NCI-H82 treated with DMSO at 0.1 percent for 48 hours (cell line): Measurements from ENCODE around the gene DLST.

ENCODE experiments used
- DNase-seq: peaks from one replicate; lab custom pipeline; 2025; ENCODE audit not compliant: unreplicated experiment; lab: John Stamatoyannopoulos, UW

The DLST gene

DNA sequence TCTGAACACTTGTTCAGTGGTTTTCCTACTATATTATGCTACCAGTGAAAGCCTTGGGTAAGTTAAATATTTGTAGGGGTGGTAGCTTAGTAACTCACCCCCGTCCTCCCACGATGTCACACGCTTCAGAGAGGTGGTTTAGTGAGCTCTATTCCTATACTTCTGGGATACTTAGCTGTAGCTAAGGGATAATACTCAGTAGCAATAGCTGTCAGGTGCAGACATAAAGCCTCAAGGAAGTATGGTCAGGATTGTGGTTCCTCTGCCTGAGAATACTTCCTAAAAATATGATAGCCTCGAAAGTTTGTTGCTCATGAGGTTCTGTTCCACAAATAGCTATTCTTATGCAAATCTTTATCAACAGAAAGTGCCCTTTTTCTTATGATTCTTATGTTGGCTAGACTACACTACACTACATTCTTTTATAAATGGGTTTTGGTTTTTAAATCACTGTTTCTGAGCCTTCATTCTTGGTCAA lies 11.9 kb downstream of the DLST start:
- DNase-seq, result no peak

DNA sequence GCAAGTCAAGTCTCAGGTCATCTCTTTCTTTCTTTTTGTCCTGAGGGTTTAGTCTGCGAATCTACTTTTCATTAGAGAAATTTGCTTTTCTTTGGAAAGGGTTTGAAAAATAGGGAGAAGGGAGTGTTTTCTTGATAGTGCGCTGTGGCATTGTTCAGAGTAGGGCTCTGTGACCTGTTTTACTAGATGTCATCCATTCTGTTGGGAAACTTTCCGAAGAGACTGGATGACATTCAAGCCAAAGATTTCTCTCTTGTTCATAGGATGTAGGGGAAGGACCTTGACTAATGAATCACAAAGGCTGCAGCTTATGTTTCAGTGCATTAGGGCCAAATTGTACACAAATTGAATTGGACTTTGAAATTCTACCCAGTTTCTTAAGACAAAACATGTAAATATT lies 14.7 kb downstream of the DLST start:
- no peak for DNase-seq

DNA sequence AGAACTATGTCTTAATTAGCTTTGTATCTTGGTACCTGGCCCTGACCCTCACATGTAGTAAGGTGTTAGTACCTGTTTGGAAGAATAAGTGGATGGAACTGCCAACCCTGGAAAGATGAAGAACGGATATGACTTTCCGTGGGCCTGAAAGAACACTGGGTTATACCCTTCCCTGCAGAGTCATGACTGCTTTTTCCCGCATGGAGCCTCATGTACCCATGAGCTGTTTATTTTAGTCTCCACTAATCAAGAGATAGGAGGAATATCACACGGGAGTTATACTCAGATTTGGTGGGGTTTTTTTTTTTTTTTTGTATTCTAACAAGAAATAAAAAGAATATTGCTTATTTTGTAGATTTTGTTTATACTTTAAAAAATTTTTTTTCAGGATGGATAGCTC lies 15.9 kb downstream of the DLST start:
- DNase-seq, result no peak

DNA sequence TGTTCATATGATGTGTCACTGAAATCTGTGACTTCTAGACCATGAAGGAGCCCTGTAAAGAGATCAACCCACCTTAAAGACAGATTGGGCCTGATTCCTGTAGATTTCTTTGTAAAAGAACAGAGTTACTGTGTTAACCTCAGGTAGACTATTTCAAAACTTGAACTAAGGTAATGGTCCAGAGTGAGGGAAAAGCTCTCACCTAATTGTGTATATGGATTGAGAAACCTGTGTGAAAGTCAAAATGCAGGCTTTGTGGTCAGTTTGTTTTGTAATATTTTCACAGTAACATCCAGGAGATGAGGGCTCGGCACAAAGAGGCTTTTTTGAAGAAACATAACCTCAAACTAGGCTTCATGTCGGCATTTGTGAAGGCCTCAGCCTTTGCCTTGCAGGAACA lies 16.4 kb downstream of the DLST start:
- no peak for DNase-seq

DNA sequence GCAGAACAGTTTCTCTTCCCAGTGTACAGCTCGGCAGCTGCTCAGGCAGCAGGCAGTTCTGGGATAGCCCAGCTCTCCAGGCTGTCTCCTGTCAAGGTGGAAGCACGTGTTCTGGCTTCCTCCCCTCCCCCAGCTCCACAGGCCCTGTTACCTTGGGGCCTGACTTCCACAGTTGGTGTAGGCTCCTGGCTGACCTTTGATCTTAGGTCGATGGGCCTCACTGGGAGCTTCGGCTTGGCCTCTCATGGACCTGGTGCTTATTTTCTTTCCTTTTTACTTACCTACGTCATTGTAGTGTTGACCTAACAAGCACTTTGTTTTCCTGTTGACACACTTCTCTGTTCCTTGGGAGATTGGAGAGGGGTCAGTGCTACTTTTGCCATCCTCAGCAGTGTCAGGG lies 17.0 kb downstream of the DLST start:
- no peak for DNase-seq

DNA sequence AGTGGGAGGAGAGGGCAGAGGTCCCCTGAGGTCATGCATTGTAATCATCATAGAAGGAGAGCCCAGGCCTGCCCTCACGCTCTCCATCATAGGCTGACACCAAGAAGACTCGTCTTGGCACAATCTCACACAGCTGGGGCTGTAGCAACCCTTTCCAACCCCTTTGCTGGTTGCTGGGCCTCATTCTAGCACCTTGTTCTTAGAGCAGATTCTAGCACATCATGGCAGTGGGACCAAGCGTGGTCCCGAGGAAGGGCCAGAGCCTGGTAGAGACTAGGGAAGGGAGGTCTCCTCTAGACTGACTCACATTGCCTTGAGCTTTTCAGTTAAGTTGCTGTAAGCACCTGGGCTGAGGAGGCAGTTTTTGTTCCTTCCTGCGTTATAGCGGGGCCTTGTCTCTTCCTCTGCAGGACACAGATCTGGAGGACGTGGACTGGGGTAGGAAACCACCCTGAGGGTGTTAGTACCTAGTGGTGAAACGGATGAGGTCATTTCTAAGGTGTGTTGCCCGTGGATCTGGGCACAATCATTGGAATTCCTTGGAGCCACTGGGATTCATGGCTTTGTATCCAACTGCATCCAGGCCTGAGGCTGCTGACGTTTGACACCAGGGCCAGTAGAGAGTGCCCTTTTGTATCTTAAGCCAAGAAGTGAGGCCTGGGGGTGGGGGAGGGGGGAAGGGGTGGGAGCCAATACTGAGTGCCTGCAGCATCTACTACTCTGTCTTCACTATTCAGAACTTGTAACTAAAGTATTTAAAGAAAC lies 21.4 kb downstream of the DLST start:
- no peak for DNase-seq

DNA sequence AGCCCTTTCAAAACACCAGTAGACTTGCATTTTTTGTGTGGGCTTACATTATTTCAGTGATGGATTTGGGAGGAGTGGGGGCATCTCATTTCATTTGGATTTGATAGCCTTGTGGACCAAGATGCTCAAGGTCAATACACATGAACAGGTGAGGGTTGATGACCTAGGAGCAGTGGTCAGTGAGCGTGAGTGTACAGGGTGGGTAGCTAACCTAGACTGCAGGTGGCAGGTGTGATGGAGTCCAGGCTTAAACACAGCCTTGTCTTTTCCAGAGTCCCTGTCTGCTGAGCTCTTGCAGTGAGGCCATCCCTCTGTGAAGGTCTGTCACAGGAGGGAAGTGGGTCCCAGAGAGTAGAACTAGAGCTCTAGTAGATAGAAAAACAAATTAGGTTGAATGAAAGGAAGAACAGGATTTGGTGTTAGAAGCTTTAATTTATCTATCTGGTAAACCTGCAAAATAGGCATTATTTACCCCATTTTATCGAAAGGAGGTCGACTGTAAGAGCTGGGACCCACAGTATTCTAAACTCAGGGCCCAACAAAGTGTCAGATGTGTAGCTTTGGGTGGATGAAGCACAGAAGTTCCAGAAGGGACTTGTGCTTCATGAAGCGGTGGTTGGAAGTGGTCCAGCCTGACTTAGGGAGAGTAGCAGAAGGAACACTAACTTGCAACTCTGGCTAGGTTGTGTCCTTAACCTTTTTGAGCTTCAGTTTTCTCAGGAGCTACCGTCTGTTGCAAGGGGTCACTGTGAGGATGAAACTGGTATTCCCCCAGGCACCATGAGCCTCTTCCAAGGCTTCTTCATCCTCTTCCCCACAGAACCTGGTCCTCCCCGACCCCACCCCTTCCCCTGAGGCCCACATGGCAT lies 23.2 kb downstream of the DLST start:
- no peak for DNase-seq

DNA sequence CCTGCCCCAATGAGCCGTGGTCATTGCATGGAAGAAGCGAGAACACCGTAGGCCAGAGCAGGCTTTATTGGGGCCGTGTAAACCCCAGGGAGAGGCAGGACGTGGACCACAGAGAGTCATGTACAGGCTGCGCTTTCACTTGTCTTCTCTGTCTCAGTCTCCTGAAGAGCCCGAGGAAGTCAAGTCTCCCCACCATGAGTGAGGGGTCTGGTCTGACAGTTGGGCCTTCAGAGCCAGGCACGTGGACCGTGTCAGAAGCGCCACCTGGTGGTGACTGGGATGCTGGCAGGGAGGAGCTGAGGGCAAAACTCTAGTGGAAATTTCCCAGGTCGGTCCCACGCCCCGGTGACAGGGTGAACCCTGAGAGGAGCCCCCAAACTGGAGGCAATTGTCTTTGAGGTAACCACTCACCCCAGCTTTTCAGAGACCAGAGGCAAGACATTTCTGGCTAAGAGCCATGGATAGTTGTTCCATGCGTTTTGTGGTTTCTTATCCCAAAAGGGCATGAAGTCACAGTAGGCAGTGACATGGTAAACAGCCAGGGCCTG lies 24.0 kb downstream of the DLST start:
- no peak for DNase-seq

DNA sequence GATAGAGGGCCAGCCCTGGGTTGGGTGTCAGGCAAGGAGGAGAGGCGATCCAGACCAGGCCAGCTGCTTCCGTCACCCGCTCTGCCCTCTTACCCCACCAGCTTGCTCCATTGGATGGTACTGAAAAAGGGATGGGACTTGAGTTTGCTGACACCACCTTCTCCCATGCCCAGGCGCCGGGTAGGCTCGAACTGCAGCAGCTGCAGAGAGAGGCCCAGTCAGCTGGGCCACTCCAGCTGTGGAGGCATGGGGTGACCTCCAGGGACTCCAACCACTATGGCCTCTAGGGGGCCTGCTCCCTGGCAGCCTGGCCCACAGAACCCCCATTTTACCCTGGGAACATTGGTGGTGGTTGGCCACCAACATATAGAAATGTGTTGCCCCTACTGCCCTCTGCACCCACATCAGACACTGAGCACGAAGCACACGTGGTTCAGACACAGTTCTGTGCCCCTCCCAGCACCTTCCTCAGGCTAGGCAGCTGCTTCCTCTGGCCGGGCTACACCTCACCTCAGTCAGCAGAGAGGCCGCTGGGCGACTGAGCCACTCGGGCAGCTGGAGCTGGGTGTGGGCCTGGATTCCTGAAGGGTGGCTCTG lies 25.3 kb downstream of the DLST start:
- DNase-seq, result no peak

DNA sequence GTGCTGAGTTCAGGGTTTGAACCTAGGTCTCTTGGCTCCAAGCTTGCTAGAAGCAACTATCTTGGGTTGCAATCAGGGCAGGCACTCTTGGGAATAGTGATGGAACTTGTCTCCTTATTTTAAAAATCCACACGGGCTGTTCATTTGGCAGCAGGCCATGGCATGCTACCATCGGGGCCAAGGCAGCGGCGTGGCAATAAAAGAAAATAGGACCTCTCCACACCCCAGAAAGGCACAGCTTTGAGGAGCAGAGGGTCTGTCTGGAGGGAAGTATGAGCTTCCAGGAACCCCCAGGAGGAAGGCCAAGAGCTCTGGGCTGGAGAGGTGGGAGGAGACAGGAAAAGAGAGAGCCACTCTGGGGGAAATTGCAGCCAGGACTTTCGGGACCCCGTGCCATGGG lies 26.0 kb downstream of the DLST start:
- no peak for DNase-seq

DNA sequence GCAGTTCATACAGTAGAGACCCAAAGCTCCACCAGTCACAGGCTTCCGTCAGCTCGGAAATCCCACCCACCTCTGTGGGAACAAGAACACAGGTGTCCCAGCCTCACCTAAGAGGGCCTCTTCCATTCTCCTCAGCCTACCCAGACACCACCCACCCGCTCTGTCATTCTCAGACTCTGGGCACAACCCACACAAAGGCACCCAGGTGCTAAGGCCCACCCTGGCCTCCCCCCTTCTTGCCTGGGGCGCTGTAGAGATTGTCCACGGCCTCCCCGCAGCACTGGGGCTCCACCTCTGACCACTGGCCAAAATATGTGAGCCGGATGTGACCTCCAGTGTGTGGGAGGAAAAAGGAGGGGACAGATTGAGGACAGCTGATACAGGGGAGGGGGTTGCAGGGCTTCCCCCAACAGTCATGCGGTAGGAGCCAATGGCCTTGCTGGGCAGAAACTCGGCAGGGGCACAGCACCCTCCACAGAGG lies 27.2 kb downstream of the DLST start:
- no peak for DNase-seq

DNA sequence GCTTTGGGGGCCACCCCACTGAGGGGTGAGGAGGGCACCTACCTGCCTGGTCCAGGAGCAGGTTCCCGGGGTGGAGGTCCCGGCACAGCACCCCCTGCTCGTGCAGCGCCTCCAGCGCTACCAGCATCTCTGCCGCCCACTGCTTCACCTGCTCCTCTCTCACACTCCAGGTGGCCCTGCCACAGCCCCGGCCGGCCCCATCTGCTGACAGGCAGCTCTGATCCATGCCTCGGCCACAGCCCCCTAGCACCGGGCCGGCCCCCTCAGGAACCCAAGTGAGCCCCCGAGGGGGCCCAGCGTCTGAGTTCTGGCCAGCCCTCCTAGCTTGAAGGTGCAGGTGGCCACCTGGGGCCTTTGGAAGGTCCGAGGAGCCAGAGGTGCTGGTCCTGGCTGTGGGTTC lies 27.8 kb downstream of the DLST start:
- DNase-seq, result no peak

DNA sequence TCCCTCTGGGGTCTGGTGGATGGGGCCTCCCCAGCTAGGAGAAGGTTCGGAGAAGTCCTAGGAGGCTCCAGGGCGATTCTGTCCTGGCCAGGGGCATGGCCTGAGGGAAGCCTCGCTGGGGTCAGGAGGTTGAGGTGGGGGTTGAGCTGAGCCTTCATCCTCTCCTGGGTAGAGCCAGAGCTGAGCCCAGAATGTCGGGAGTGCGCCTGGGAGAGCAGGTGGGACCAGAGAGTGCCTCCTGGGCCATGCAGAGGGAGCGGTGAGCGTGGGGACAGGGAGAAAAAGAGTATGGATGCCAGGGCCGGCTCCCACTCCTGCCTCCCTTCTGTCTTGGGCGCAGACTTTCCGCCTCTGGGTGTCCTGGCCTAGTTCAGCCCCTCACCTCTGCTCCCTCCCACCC lies 28.2 kb downstream of the DLST start:
- DNase-seq, result no peak

DNA sequence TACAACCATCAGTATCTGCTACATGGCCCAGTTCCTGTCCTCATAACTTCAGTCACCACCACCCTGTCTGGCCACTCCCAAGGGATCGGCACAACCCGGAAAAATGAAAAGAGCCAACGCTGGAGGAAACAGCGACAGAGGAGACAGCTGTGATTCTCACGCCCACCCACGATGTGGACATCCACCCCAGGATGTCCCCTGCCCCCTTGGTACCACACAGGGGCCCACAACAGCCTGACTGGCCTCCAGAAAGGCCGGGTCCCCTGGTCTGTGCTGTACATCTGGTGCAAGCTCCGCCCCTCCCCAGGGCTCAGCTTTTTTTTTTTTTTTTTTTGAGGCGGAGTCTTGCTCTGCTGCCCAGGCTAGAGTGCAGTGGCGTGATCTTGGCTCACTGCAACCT lies 28.8 kb downstream of the DLST start:
- DNase-seq, result no peak

DNA sequence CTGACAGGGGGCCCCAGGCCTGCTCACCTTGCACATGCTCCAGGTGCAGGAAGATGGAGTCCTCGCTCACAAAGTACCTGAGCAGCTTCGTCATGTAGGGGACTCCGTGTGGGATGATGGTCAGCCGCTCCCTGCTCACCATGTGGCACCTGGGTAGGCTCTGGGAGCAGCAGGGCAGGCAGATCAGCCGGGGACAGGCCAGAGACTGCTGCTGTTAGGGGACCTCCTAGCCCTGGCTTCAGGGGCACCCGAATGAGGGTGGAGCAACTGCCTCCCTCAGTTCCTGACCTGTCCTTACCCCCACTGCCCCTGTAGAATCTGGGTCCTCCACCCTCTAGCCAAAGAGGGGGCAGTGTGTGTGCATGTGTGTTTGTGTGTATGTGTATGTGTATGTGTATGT lies 29.5 kb downstream of the DLST start:
- no peak for DNase-seq

DNA sequence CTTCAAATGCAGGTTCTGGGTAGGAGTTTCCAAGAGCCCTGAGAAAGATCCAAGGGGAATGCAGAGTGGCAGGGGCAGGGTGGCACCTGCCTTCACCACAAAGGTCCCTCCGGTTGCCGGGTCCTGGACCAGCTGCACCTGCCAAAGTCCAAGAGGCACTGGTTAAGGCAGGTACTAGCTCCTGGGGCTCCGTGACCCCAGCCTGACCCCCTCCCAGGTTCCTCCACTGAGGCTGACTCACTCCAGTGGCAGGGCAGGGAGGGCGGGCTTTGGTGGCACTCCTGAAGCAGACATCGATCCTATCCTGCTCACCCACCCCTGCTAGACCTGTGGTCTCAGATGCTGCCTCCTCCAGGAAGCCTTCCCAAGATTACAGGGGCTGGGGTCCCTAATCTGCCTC lies 30.0 kb downstream of the DLST start:
- DNase-seq, result no peak

DNA sequence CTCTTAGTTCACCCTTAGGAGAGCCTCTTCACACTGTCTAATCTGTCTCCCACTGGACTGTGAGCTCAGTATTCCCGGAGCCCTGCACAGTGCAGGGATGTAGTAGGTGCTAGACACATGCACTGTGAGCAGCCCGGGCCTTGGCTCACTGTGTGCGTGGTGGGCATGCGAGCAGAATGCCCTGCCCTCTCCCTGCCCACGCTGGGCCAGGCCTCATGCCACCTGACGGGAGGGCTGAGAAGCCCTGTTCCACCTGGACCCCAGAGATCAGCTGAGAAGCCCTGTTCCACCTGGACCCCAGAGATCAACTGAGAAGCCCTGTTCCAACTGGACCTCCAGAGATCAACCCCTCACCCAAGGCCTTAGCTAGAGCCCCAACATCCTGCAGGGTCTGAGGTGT lies 30.4 kb downstream of the DLST start:
- no peak for DNase-seq

DNA sequence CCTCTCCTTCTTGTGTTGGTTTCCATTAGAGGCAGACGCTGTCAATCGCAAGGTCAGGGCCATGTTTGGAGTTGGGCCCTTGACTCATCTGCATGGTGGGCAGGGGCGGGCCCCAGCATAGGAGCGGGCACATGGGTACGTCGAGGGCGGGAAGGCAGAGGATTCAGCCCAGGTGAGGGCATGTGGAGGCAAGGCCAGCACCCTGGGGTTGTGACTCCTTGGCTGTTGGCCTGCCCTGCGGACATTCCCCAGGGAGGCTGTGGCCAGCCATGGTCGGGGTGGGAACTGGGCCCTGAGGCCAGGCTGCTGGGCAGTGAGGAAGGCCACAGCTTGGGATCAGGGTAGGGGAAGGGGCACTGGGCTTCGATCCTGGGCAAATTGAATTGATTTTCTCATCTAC lies 31.1 kb downstream of the DLST start:
- no peak for DNase-seq

DNA sequence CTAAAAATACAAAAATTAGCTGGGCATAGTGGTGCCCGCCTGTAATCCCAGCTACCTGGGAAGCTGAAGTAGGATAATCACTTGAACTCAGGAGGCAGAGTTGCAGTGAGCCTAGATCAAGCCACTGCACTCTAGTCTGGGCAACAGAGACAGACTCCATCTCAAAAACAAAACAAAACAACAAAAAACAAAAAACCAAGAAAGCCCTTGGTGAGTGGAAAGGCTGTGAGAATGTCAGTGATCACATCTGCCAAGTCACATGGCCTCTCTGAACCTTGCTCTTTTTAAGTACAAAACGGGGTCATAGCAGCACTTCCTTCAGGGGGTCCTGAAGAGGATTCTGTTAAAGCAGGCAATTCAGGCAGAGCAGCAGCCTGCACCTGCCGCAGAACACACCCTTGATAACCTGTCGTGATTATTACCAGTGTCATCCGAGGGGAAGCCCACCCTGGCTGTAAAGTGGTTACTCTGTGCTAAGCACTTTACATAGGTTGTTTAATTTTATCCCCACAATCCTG lies 31.7 kb downstream of the DLST start:
- no peak for DNase-seq

DNA sequence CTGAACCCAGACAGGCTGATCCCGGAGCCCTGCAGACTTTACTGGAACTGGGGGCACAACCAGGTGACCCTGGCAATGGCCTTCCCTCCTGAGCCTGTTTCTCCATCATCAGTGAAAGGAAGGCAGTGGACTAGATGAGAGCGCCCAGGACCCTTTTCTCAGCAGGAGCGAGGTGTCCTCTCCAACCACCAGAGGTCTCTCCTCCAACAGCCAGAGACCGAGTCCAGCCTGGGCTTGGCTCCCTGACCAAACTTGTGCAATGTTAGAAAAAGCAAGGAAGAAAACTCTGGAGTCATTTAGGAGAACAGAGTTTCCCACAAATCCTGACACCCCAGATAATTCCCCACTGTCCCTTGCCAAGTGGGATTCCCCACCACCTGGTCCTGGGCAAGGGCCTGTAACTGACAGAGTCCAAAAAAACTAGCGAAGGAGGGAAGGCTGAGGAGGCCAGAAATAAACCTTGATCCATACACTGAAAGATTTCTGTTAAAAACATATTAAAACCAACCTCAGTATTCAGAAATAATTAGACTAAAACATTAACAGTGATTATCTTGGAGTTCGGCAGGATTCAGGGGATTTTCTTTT lies 32.4 kb downstream of the DLST start:
- no peak for DNase-seq

DNA sequence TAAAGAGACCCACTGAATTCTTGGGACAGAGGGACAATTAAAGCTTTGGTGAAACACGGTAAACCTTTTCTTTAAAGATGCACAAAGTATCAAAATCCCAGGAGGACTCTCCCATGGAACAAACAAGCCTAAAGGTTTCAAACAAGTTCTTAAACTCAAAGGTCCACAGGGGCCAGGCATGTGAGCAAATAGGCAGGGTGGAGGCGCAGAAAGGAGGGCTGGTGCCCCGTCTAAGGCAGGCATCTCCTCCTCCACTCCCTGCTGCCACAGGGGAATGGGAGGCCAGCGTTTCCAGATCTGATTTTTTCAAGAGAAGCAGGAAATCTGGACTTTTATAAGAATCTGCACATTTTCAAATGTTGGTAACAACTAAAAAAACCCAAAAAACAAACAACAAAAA lies 33.7 kb downstream of the DLST start:
- no peak for DNase-seq
